ENCODE results near the gene PPP6R3. TPM values are rescaled to one million over a fixed set of nuclear protein-coding genes. Genes with fewer than 3 reads are reported as not detected.

The PPP6R3 gene
- total RNA-seq, 1 experiment from 2014 or later, result 122 TPM

DNA sequence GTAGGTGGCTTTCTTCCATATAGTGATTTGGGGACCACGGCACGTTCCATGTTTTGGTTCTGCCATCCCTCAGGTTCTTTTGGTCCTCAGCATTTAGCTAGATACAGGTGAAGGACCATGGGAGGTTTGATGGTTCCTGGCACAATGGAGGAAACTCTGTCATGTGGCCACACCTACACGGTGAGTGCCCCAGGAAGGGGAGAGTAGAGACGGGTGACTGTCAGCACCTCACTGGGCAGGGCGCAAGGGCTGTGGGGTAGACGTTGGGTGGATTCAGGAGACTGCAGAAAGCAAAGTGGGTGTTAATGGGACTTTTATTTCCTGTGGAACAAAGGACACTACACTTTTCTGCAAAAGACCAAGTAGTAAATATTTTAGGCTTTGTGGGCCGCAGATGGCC lies 73.4 kb downstream of the PPP6R3 start:
- H3K9me3 Mint-ChIP-seq (ENCODE audit: low read depth, unreplicated experiment), result no peaks in the 10 kb centered on the region

DNA sequence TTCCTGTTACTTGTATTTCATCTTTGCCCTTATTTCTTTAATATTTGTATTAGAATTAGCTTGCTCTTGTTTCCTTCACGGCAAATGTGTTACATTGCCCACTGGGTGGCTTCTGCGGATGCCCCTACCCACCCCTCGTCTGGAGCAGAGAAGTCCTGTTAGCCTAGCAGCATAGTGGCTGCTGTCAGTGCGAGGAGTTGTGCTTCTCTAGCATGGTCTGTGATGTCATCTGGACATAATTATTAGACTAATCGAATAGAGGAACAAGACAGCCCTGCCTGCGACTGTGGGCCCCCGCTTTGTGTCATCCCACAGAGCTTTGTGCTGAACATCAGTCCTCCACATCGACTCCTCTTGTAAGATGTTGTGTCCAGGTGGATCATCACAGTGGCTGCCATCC lies 74.5 kb downstream of the PPP6R3 start:
- no TSS peak for BruUV-seq (replicated peaks)
- TF ChIP-seq, protein P1, sequence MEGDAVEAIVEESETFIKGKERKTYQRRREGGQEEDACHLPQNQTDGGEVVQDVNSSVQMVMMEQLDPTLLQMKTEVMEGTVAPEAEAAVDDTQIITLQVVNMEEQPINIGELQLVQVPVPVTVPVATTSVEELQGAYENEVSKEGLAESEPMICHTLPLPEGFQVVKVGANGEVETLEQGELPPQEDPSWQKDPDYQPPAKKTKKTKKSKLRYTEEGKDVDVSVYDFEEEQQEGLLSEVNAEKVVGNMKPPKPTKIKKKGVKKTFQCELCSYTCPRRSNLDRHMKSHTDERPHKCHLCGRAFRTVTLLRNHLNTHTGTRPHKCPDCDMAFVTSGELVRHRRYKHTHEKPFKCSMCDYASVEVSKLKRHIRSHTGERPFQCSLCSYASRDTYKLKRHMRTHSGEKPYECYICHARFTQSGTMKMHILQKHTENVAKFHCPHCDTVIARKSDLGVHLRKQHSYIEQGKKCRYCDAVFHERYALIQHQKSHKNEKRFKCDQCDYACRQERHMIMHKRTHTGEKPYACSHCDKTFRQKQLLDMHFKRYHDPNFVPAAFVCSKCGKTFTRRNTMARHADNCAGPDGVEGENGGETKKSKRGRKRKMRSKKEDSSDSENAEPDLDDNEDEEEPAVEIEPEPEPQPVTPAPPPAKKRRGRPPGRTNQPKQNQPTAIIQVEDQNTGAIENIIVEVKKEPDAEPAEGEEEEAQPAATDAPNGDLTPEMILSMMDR (IDR thresholded peaks at IDR 0.05; ENCODE audit: unreplicated experiment), result no peak
- H3K27me3 Mint-ChIP-seq (ENCODE audit: unreplicated experiment), result no peaks in the 10 kb centered on the region

More for the DNA sequence above, 73.4 kb downstream of the PPP6R3 start:
- DNase-seq, result no peak
- intact Hi-C loops (cut with micrococcal nuclease; ENCODE audit: unreplicated experiment), result no loop called here
- H3K4me1 Mint-ChIP-seq (ENCODE audit: low read depth, unreplicated experiment), result peaks cover under 1% of the 10 kb centered on the region
- CTCF ChIA-PET, result interaction anchor here (0.5 to 2.0 kb wide), 2 partner anchors 12 to 39 kb away, joined by 3 to 5 read pairs; no protein-coding TSS in a partner anchor
- TF ChIP-seq, protein P1 (IDR thresholded peaks at IDR 0.05; ENCODE audit: unreplicated experiment), result no peak
- no peak overlapping the region for H3K27ac Mint-ChIP-seq (ENCODE audit: unreplicated experiment)
- H3K36me3 Mint-ChIP-seq (ENCODE audit: insufficient read depth, unreplicated experiment), result peaks cover 29% of the 10 kb centered on the region
- no TSS peak for BruUV-seq (replicated peaks)
- H3K4me3 Mint-ChIP-seq (ENCODE audit: low read depth, unreplicated experiment), result no peak overlapping the region
- H3K27me3 Mint-ChIP-seq (ENCODE audit: unreplicated experiment), result no peaks in the 10 kb centered on the region

DNA sequence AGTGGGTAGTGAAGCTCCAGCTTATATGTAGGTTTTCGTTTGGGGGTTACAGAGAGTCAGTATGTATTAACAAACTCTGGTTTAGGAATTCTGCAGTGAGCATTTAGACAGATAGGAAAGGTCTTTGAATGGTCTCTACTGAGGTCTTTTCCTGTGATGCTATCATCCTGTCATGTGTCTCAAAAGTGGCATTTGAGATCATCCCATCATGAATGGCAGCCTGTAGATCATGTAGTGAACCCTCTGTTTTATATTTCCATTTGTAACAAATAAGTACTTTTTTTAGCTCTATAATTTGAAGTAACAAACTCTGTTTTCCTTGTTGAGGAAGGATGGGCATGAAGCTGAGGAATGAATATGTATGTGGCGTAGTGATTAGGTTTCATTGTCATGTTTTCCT lies 76.2 kb downstream of the PPP6R3 start:
- Mint-ChIP-seq H3K4me3 (ENCODE audit: low read depth, unreplicated experiment) (no peak overlapping the region), H3K36me3 (ENCODE audit: insufficient read depth, unreplicated experiment) (peaks cover 42% of the 10 kb centered on the region), H3K9me3 (ENCODE audit: low read depth, unreplicated experiment) (no peaks in the 10 kb centered on the region), H3K27me3 (ENCODE audit: unreplicated experiment) (no peaks in the 10 kb centered on the region), H3K4me1 (ENCODE audit: low read depth, unreplicated experiment) (peaks cover 21% of the 10 kb centered on the region), H3K27ac (ENCODE audit: unreplicated experiment) (no peak overlapping the region)
- CTCF ChIA-PET, result interaction anchor here (0.6 kb wide), 1 partner anchor 27 kb away, joined by 7 read pairs; no protein-coding TSS in a partner anchor
- no TSS peak for BruUV-seq (replicated peaks)
- TF ChIP-seq, protein P1 (IDR thresholded peaks at IDR 0.05; ENCODE audit: unreplicated experiment), result no peak
- no peak for DNase-seq
- intact Hi-C loops (cut with micrococcal nuclease; ENCODE audit: unreplicated experiment), result no loop called here

More for the DNA sequence above, 74.5 kb downstream of the PPP6R3 start:
- CTCF ChIA-PET, result interaction anchor here (2.0 kb wide), 1 partner anchor 11 kb away, joined by 5 read pairs; no protein-coding TSS in a partner anchor
- Mint-ChIP-seq H3K4me1 (ENCODE audit: low read depth, unreplicated experiment) (peaks cover 6% of the 10 kb centered on the region), H3K4me3 (ENCODE audit: low read depth, unreplicated experiment) (no peak overlapping the region), H3K27ac (ENCODE audit: unreplicated experiment) (no peak overlapping the region), H3K36me3 (ENCODE audit: insufficient read depth, unreplicated experiment) (peaks cover 37% of the 10 kb centered on the region), H3K9me3 (ENCODE audit: low read depth, unreplicated experiment) (no peaks in the 10 kb centered on the region)
- intact Hi-C loops (cut with micrococcal nuclease; ENCODE audit: unreplicated experiment), result no loop called here
- DNase-seq, result no peak

DNA sequence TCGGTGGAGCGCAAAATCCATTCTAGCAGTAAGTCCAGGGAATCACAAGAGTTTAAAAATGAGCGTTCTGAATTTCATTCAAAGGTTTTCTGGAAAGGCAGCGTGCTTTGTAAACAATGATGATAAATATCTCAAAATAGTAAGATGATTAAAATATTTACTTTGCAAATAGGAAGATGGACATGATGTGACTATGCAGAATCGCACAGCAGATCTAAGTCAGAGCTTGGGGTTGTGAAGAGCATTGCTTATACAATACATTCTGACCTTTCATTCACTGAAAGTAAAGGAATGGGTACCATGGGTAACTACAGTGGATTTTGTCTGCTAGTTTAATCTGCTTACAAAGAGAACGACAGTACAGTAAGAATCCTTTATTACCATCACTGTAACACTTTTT lies 77.5 kb downstream of the PPP6R3 start:
- peaks cover 49% of the 10 kb centered on the region for H3K36me3 Mint-ChIP-seq (ENCODE audit: insufficient read depth, unreplicated experiment)
- DNase-seq, result no peak
- CTCF ChIA-PET, result no interaction called here

More for the DNA sequence above, 77.5 kb downstream of the PPP6R3 start:
- Mint-ChIP-seq H3K4me3 (ENCODE audit: low read depth, unreplicated experiment) (no peak overlapping the region), H3K27ac (ENCODE audit: unreplicated experiment) (no peak overlapping the region), H3K9me3 (ENCODE audit: low read depth, unreplicated experiment) (no peaks in the 10 kb centered on the region), H3K27me3 (ENCODE audit: unreplicated experiment) (no peaks in the 10 kb centered on the region), H3K4me1 (ENCODE audit: low read depth, unreplicated experiment) (peaks cover 28% of the 10 kb centered on the region)
- intact Hi-C loops (cut with micrococcal nuclease; ENCODE audit: unreplicated experiment), result no loop called here
- TF ChIP-seq, protein P1 (IDR thresholded peaks at IDR 0.05; ENCODE audit: unreplicated experiment), result no peak
- TSS peak; percentile 30 for BruUV-seq (replicated peaks)
